Liver (tissue), 9 donors: ENCODE results near the gene PLTP. TPM values are rescaled to one million over a fixed set of nuclear protein-coding genes. Genes with fewer than 3 reads are reported as not detected.
A peak's percentile ranks its signal among the peaks of the same experiment; 100 is the strongest.

Experiments
- DNase-seq: peaks from one replicate; pipeline ENCODE4 v3.0.0-alpha.2; 2017; ENCODE audit warnings: low spot score
- H3K27ac ChIP-seq, 2 donors: one replicate each; pipeline ENCODE4 v1.7.0; 2013; ENCODE audit warnings: inconsistent platforms in 2 of 2, low read length in 2 of 2, control low read depth in 1 of 2, low read depth in 1 of 2, mild to moderate bottlenecking in 1 of 2
- H3K27me3 ChIP-seq, 4 donors: one replicate each; pipeline versions ENCODE4 v1.6.1 to v1.7.0; 2013; ENCODE audit warnings: low read length in 3 of 4, inconsistent platforms in 1 of 4, mild to moderate bottlenecking in 1 of 4, moderate library complexity in 1 of 4; ENCODE audit not compliant: control insufficient read depth in 4 of 4, insufficient read depth in 4 of 4
- H3K36me3 ChIP-seq, 4 donors: one replicate each; pipeline versions ENCODE4 v1.6.1 to v1.7.0; 2013; ENCODE audit warnings: low read length in 3 of 4, mild to moderate bottlenecking in 3 of 4, low read depth in 1 of 4, moderate library complexity in 1 of 4; ENCODE audit not compliant: control insufficient read depth in 4 of 4, insufficient read depth in 3 of 4
- H3K4me1 ChIP-seq, 4 donors: one replicate each; pipeline versions ENCODE4 v1.6.1 to v1.7.0; 2013; ENCODE audit warnings: low read length in 3 of 4, mild to moderate bottlenecking in 3 of 4, moderate library complexity in 1 of 4; ENCODE audit not compliant: control insufficient read depth in 4 of 4, insufficient read depth in 4 of 4
- H3K4me3 ChIP-seq, 3 donors: one replicate each; pipeline versions ENCODE4 v1.6.1 to v1.7.0; 2013; ENCODE audit warnings: low read length in 3 of 3, control low read depth in 1 of 3, low read depth in 1 of 3, mild to moderate bottlenecking in 1 of 3
- H3K9ac ChIP-seq, 2 donors: one replicate each; pipeline ENCODE4 v1.7.0; 2013; ENCODE audit warnings: low read length in 2 of 2, mild to moderate bottlenecking in 2 of 2, moderate library complexity in 2 of 2, control low read depth in 1 of 2, low read depth in 1 of 2
- H3K9me3 ChIP-seq, 4 donors: one replicate each; pipeline versions ENCODE4 v1.6.1 to v1.7.0; 2013; ENCODE audit warnings: low read length in 3 of 4; ENCODE audit not compliant: control insufficient read depth in 4 of 4
- EGR1 ChIP-seq, 2 donors: IDR thresholded peaks; 2 replicates each; pipeline ENCODE4 v1.6.1; 2016 to 2018; ENCODE audit warnings: antibody characterized with exemption in 2 of 2, low read depth in 2 of 2
- FOXA1 ChIP-seq: IDR thresholded peaks from 2 replicates; pipeline ENCODE4 v1.6.1; 2016; ENCODE audit warnings: antibody characterized with exemption
- FOXA2 ChIP-seq: IDR thresholded peaks from 2 replicates; pipeline ENCODE4 v1.6.1; 2016; ENCODE audit warnings: antibody characterized with exemption
- HNF4G ChIP-seq: IDR thresholded peaks from 2 replicates; pipeline ENCODE4 v1.6.1; 2016; ENCODE audit warnings: antibody characterized with exemption
- JUND ChIP-seq, 2 donors: IDR thresholded peaks; 2 replicates each; pipeline ENCODE4 v1.6.1; 2016; ENCODE audit warnings: antibody characterized with exemption in 2 of 2
- MAX ChIP-seq: IDR thresholded peaks from 2 replicates; pipeline ENCODE4 v1.6.1; 2016; ENCODE audit warnings: antibody characterized with exemption
- RAD21 ChIP-seq, 2 donors: IDR thresholded peaks; 2 replicates each; pipeline ENCODE4 v1.6.1; 2016; ENCODE audit warnings: antibody characterized with exemption in 2 of 2, mild to moderate bottlenecking in 2 of 2
- REST ChIP-seq: IDR thresholded peaks from 2 replicates; pipeline ENCODE4 v1.6.1; 2016; ENCODE audit warnings: antibody characterized with exemption, mild to moderate bottlenecking
- RXRA ChIP-seq, 2 donors: IDR thresholded peaks; 2 replicates each; pipeline ENCODE4 v1.6.1; 2017 to 2018; ENCODE audit warnings: antibody characterized with exemption in 2 of 2, mild to moderate bottlenecking in 1 of 2
- SP1 ChIP-seq: IDR thresholded peaks from 2 replicates; pipeline ENCODE4 v1.6.1; 2018; ENCODE audit warnings: antibody characterized with exemption, mild to moderate bottlenecking
- YY1 ChIP-seq: IDR thresholded peaks from 2 replicates; pipeline ENCODE4 v1.6.1; 2016; ENCODE audit warnings: antibody characterized with exemption, mild to moderate bottlenecking
- WGBS: extraction: QIAGEN DNeasy Blood & Tissue Kit; methylation state at CpG from one replicate; pipeline ENCODE4 v1.1.7; 2013; 5-methylcytosine and 5-hydroxymethylcytosine counted together
- polyA plus RNA-seq, 2 donors: library from polyadenylated mRNA; stranded (reverse) in 1 of 2; unstranded in 1 of 2; fragments of 200-250 nt in 1 of 2; fragments of >200 nt in 1 of 2; fragmentation: Nextera tagmentation in 1 of 2; extraction: Ambion mirVana in 1 of 2; gene quantifications; one replicate each; pipeline versions ENCODE4 v1.2.1 to v1.2.3, GENCODE V29; 2013 to 2015
- total RNA-seq, 2 donors: library from RNA; depleted of rRNA; stranded (reverse); fragments of >200 nt; gene quantifications; one replicate each; pipeline ENCODE4 v1.2.3, GENCODE V29; 2014
- TF ChIP-seq, protein P1 (sequence below): IDR thresholded peaks from 2 replicates; pipeline ENCODE4 v1.6.1; 2016; ENCODE audit warnings: antibody characterized with exemption
- TF ChIP-seq, protein P2 (sequence below): fragments of 150-350 bp; IDR thresholded peaks from 2 replicates; pipeline ENCODE4 v1.5.1; 2017; ENCODE audit warnings: improper control_type of control experiment, low read depth, low read length; ENCODE audit not compliant: missing input control
- TF ChIP-seq, protein P3 (sequence below): IDR thresholded peaks from 2 replicates; pipeline ENCODE4 v1.6.1; 2016; ENCODE audit warnings: antibody characterized with exemption
- donor health status: healthy.
- donor health status: healthy.
- donor health status: healthy.
- donor health status: healthy.
- donor health status: healthy.

Gene PLTP
- total and polyA plus RNA-seq, 4 donors: 22.5 to 69.5 (median 60.7) TPM

- peaks cover 2 to 49% (median 40%) of the 10 kb centered on the region in 4 donors for H3K4me1 ChIP-seq
- peak overlapping the region; percentile 69 to 83 (median 77) for H3K4me3 ChIP-seq
- peaks cover 10 to 37% (median 18%) of the 10 kb centered on the region in 4 donors for H3K36me3 ChIP-seq
- no peak for DNase-seq
- H3K9me3 ChIP-seq: no peaks in the 10 kb centered on the region
- 76% methylated on average over 9 of the region's 9 CpGs for WGBS
- H3K27me3 ChIP-seq: no peaks in the 10 kb centered on the region
- H3K27ac ChIP-seq: no peak overlapping the region
- peak overlapping the region in 1 of 2 donors; percentile 85 for H3K9ac ChIP-seq
- TF ChIP-seq FOXA2: no peak
- no peak for TF ChIP-seq RXRA (IDR thresholded peaks at IDR 0.05)
- no peak for TF ChIP-seq YY1
- no peak for TF ChIP-seq RAD21 (IDR thresholded peaks at IDR 0.05)
- no peak for TF ChIP-seq MAX
- TF ChIP-seq, protein P1, sequence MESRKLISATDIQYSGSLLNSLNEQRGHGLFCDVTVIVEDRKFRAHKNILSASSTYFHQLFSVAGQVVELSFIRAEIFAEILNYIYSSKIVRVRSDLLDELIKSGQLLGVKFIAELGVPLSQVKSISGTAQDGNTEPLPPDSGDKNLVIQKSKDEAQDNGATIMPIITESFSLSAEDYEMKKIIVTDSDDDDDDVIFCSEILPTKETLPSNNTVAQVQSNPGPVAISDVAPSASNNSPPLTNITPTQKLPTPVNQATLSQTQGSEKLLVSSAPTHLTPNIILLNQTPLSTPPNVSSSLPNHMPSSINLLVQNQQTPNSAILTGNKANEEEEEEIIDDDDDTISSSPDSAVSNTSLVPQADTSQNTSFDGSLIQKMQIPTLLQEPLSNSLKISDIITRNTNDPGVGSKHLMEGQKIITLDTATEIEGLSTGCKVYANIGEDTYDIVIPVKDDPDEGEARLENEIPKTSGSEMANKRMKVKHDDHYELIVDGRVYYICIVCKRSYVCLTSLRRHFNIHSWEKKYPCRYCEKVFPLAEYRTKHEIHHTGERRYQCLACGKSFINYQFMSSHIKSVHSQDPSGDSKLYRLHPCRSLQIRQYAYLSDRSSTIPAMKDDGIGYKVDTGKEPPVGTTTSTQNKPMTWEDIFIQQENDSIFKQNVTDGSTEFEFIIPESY: no peak
- TF ChIP-seq, protein P2, sequence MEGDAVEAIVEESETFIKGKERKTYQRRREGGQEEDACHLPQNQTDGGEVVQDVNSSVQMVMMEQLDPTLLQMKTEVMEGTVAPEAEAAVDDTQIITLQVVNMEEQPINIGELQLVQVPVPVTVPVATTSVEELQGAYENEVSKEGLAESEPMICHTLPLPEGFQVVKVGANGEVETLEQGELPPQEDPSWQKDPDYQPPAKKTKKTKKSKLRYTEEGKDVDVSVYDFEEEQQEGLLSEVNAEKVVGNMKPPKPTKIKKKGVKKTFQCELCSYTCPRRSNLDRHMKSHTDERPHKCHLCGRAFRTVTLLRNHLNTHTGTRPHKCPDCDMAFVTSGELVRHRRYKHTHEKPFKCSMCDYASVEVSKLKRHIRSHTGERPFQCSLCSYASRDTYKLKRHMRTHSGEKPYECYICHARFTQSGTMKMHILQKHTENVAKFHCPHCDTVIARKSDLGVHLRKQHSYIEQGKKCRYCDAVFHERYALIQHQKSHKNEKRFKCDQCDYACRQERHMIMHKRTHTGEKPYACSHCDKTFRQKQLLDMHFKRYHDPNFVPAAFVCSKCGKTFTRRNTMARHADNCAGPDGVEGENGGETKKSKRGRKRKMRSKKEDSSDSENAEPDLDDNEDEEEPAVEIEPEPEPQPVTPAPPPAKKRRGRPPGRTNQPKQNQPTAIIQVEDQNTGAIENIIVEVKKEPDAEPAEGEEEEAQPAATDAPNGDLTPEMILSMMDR: peak; percentile 7
- TF ChIP-seq, protein P3, sequence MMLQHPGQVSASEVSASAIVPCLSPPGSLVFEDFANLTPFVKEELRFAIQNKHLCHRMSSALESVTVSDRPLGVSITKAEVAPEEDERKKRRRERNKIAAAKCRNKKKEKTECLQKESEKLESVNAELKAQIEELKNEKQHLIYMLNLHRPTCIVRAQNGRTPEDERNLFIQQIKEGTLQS: no peak
- no peak for TF ChIP-seq REST
Measured at GRCh38 chr20:45892049-45892825, 19.7 kb downstream of the PLTP start.

DNA sequence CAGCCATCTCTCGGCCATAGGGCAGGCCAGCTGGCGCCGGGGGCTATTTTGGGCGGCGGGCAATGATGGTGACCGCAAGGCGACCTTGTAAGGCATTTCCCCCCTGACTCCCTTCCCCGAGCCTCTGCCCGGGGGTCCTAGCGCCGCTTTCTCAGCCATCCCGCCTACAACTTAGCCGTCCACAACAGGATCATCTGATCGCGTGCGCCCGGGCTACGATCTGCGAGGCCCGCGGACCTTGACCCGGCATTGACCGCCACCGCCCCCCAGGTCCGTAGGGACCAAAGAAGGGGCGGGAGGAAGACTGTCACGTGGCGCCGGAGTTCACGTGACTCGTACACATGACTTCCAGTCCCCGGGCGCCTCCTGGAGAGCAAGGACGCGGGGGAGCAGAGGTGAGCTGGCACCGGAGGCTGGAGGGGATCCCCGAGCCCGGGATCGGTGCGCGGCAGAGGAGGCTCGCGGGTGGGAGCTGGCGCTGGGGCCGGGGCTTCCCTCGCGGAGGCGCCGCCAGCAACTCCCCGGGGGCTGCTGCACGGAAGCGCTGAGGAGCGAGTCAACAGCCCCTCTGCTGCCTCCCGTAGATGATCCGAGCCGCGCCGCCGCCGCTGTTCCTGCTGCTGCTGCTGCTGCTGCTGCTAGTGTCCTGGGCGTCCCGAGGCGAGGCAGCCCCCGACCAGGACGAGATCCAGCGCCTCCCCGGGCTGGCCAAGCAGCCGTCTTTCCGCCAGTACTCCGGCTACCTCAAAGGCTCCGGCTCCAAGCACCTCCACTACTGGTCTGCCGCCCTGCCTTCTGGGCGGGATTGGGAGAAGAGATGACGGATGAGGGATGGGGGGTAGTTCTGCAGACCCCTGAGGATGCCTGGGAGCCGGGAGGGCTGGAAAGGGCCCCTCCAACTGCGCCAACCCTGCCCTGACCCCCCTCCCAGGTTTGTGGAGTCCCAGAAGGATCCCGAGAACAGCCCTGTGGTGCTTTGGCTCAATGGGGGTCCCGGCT, 20.7 kb downstream of the PLTP start, which contains the start of the genes CTSA and NEURL2:
CTSA (plus strand) TSS at position 351 of the 999 bp plus-strand sequence; CDS start at position 585, 234 bp downstream.
NEURL2 (minus strand) TSS at position 224 of the 999 bp plus-strand sequence; CDS start at position 7, 217 bp downstream.
- no peaks in the 10 kb centered on the region for H3K27me3 ChIP-seq
- DNase-seq: peak; percentile 90
- peak within 1 kb of the TSS; percentile 60 to 85 for H3K9ac ChIP-seq
- no peaks in the 10 kb centered on the region for H3K9me3 ChIP-seq
- WGBS: 1% methylated on average over 78 of the region's 78 CpGs
- peak within 1 kb of the TSS; percentile 69 to 83 (median 77) for H3K4me3 ChIP-seq
- H3K4me1 ChIP-seq: peaks cover 2 to 49% (median 40%) of the 10 kb centered on the region in 4 donors
- peak within 1 kb of the TSS; percentile 92 to 95 for H3K27ac ChIP-seq
- peaks cover 5 to 34% (median 19%) of the 10 kb centered on the region in 4 donors for H3K36me3 ChIP-seq
- TF ChIP-seq HNF4G: peak; percentile 93
- peak; percentile 81 for TF ChIP-seq SP1
- peak; percentile 33 to 59 for TF ChIP-seq EGR1 (IDR thresholded peaks at IDR 0.05; ENCODE audit: low read depth in 2 of 2)
- TF ChIP-seq, protein P2: no peak
- TF ChIP-seq MAX: peak; percentile 93
- no peak for TF ChIP-seq FOXA1
- TF ChIP-seq JUND (IDR thresholded peaks at IDR 0.05): peak in 1 of 2 donors; percentile 23
